ENCODE measurements around the gene MRPL27. TPM values are rescaled to one million over a fixed set of nuclear protein-coding genes. Genes with fewer than 3 reads are reported as not detected.

The MRPL27 gene
- total and polyA plus RNA-seq, 2 of the 4 experiments (the other 2 are of a cell fraction): 176 to 202 TPM

DNA sequence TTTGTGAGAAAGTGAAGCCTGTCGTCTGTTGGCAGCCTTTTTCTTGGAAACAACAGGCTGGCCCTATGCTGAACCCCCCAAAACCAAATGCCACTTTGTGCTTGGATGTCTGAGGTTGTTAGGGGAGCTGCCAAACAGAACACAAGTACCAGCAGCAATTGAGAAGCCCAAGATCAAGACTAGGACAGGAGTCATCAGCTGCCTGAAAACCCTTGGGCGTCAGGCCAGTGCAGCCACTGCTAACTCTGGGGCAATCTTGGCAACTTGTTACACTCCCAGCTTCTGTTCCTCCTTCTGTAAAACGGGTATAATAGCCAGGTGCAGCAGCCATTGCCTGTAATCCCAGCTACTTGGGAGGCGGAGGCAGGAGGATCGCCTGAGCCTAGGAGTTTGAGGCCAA lies 33.6 kb upstream of the MRPL27 start:
- no peak overlapping the region for H3K56ac ChIP-seq (ENCODE audit: extremely low read depth, insufficient read depth, low read length)
- CTCF ChIA-PET: no interaction called here
- 63% methylated on average over 1 of the region's 5 CpGs; no CpG with 5 or more reads in 1 of the 2 experiments for WGBS, 2 experiments (ENCODE audit: extremely low coverage in 2 of 2, insufficient read length in 1 of 2)
- H3K9ac ChIP-seq (ENCODE audit: low read depth, low read length): no peak overlapping the region
- H2AFZ ChIP-seq (replicated peaks; ENCODE audit: low read length, poor library complexity): no peak overlapping the region
- intact Hi-C loops (cut with micrococcal nuclease) (no loop called here), dilution Hi-C loops (cut with HindIII; ENCODE audit: low sequenced_read_pairs, unreplicated experiment) (no loop called here), in situ Hi-C loops (cut with MboI; ENCODE audit: low sequenced_read_pairs) (no loop called here)
- H3K18ac ChIP-seq (ENCODE audit: low read depth, low read length): no peak overlapping the region
- no peak for TF ChIP-seq POLR2A (IDR thresholded peaks at IDR 0.05; ENCODE audit: low read depth, low read length)
- no peak for TF ChIP-seq BHLHE40 (IDR thresholded peaks at IDR 0.05; ENCODE audit: low read depth, low read length)
- TF ChIP-seq, protein P1, sequence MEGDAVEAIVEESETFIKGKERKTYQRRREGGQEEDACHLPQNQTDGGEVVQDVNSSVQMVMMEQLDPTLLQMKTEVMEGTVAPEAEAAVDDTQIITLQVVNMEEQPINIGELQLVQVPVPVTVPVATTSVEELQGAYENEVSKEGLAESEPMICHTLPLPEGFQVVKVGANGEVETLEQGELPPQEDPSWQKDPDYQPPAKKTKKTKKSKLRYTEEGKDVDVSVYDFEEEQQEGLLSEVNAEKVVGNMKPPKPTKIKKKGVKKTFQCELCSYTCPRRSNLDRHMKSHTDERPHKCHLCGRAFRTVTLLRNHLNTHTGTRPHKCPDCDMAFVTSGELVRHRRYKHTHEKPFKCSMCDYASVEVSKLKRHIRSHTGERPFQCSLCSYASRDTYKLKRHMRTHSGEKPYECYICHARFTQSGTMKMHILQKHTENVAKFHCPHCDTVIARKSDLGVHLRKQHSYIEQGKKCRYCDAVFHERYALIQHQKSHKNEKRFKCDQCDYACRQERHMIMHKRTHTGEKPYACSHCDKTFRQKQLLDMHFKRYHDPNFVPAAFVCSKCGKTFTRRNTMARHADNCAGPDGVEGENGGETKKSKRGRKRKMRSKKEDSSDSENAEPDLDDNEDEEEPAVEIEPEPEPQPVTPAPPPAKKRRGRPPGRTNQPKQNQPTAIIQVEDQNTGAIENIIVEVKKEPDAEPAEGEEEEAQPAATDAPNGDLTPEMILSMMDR (conservative IDR thresholded peaks at IDR 0.05; ENCODE audit: low read depth, low read length): no peak
- TF ChIP-seq CEBPB (IDR thresholded peaks at IDR 0.05; ENCODE audit: low read depth, low read length): no peak
- H3K27ac ChIP-seq (ENCODE audit: insufficient read depth, low read length): no peak overlapping the region
- no peak overlapping the region for H2BK20ac ChIP-seq (ENCODE audit: low read depth, low read length)
- H2AK9ac ChIP-seq (replicated peaks; ENCODE audit: low read depth, low read length, poor library complexity): no peak overlapping the region
- no TSS peak for BruUV-seq (replicated peaks)
- H4K20me1 ChIP-seq (ENCODE audit: insufficient read depth, low read length): no peaks in the 10 kb centered on the region
- H3K4me3 ChIP-seq (ENCODE audit: insufficient read depth, low read depth, low read length): no peak overlapping the region
- H3K27me3 ChIP-seq (ENCODE audit: control insufficient read depth, insufficient read depth, low read length): peaks cover 35% of the 10 kb centered on the region
- H4K8ac ChIP-seq (ENCODE audit: low read depth in 2 of 2, low read length in 2 of 2): no peak overlapping the region
- no peak overlapping the region for H3K4ac ChIP-seq (ENCODE audit: low read depth, low read length)
- no peak overlapping the region for H4K91ac ChIP-seq (ENCODE audit: insufficient read depth, low read depth, low read length)
- no peaks in the 10 kb centered on the region for H3K79me1 ChIP-seq (ENCODE audit: low read depth in 1 of 2, low read length in 2 of 2)
- no peaks in the 10 kb centered on the region for H3K36me3 ChIP-seq (ENCODE audit: control insufficient read depth, insufficient read depth, low read length)
- no peak overlapping the region for H2BK120ac ChIP-seq (ENCODE audit: low read depth, low read length)
- no peak overlapping the region for H4K5ac ChIP-seq (ENCODE audit: low read depth, low read length)
- POLR2A ChIA-PET (ENCODE audit: unreplicated experiment): no interaction called here
- ATAC-seq (ENCODE audit: low read depth): no peak
- no peaks in the 10 kb centered on the region for H3K4me1 ChIP-seq (ENCODE audit: control insufficient read depth, insufficient read depth, low read length)
- H3K4me2 ChIP-seq (ENCODE audit: low read depth, low read length): no peak overlapping the region
- no peak overlapping the region for H3K14ac ChIP-seq (replicated peaks; ENCODE audit: low read depth, low read length)
- H2AK5ac ChIP-seq (ENCODE audit: low read depth, low read length): no peak overlapping the region
- H3K9me3 ChIP-seq (ENCODE audit: control insufficient read depth, insufficient read depth, low read length): no peaks in the 10 kb centered on the region
- H2BK5ac ChIP-seq (ENCODE audit: low read depth, low read length, poor library complexity, severe bottlenecking): no peak overlapping the region
- H2BK15ac ChIP-seq (ENCODE audit: low read depth, low read length): no peak overlapping the region
- no peaks in the 10 kb centered on the region for H3K9me1 ChIP-seq (ENCODE audit: insufficient read depth, low read length)
- no peak overlapping the region for H3K23ac ChIP-seq (ENCODE audit: low read depth, low read length)
- no peak for DNase-seq
